SK-N-MC (cell line): Measurements from ENCODE around the gene MTMR4.

Experiments
- EZH2 ChIP-seq: fragments of 200-600 bp; sonication (generic); IDR thresholded peaks from one replicate; pipeline ENCODE4 v1.6.1; 2017; ENCODE audit warnings: antibody characterized with exemption
- FOXP2 ChIP-seq: optimal IDR thresholded peaks from 2 replicates; pipeline ENCODE3; 2011; ENCODE audit warnings: mild to moderate bottlenecking, moderate library complexity; ENCODE audit not compliant: insufficient read depth; ENCODE audit errors: extremely low read length, control extremely low read depth
- POLR2AphosphoS5 ChIP-seq: IDR thresholded peaks from 2 replicates; pipeline ENCODE4 v1.6.1; 2012; ENCODE audit warnings: mild to moderate bottlenecking, low read depth, low read length, borderline replicate concordance

DNA sequence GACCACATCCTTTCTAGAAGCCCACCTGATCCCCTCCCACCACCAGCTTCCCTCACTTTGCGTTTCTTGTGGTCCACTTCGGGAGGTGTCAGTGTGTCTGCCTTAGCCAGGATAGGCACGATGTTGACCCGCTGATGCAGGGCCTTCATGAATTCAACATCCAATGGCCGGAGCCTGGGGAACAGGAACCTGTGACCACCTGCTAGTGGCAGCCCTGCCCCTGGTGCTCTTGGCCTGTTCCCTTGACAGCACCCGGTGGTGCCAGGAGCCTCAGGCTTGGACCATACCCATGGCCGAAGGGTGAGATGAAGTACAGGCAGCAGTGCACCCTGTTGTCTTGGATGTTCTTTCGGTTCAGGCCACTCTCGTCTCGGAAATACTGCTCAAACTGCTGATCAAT lies 7.2 kb upstream of the MTMR4 start:
- TF ChIP-seq EZH2: no peak
- no peak for TF ChIP-seq POLR2AphosphoS5
- no peak for TF ChIP-seq FOXP2
